ENCODE data around the gene CCN2.
"Not testable (repeated sequence)": the region's sequence is repeated elsewhere in the genome, so short reads cannot be mapped to it uniquely, and the experiment has no call there.

The CCN2 gene

GRCh38 chr6:131937703-131938631, 13.2 kb downstream of the CCN2 start:
- DNase-seq (ENCODE audit: low read depth) = no peak

DNA sequence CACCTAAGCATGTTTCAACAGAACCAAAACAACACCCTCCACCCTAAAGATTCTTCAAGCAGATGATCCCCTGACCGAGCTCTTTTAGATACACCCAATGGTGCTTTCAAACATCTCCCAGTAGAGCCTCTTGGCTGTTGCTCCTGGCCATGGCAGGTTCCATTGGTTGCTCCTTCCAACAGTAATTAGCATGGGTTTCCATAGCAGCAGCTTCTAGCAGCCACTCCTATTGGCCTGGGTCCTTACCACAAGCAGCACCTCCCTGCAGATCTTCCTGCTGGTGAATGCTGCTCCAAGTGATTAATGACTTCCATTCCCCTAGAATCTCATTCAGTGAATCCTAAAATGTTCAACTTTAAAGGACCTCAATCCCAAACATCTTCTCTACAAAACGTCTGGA, 13.9 kb downstream of the CCN2 start:
- no peak for DNase-seq (ENCODE audit: low read depth)

DNA sequence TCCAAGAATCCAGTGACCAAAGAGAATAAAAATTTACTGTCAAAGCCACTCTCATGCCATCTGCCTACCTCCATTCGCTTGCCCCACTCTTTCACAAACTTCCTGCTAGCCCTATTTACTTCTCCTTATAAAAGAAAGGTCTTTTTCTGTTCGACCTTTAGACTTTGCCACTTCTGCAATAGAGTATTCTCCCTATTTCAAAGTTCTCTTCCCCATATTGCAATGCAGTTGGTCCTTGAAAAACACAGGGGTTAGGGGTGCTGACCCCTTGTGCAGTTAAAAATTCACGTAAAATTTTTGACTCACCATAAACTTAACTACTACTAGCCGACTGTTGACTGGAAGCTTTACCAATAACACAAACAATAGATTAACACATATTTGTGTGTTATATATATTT, 15.0 kb downstream of the CCN2 start:
- no peak for DNase-seq (ENCODE audit: low read depth)

GRCh38 chr6:131931063-131931750, 20.0 kb downstream of the CCN2 start:
- no peak for DNase-seq (ENCODE audit: low read depth)

DNA sequence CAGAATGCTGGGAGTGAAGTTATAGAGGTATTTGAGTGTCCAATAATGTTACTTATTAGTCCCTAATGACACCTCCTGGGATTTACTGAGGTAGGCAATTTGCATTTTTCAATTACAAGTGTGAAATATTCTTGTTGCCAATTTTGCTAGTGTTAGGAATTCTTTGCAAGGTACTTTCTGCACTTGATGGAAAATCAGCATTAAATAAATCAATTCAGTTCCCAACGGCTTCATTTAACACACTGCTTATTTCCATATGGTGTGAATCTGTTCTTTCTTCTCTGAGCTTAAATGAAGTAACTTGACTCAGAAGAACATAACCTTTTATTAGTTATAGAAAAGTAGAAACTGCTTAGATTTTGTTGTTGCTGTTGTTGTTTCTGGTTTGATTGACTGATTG, 21.2 kb downstream of the CCN2 start:
- DNase-seq (ENCODE audit: low read depth) = no peak

DNA sequence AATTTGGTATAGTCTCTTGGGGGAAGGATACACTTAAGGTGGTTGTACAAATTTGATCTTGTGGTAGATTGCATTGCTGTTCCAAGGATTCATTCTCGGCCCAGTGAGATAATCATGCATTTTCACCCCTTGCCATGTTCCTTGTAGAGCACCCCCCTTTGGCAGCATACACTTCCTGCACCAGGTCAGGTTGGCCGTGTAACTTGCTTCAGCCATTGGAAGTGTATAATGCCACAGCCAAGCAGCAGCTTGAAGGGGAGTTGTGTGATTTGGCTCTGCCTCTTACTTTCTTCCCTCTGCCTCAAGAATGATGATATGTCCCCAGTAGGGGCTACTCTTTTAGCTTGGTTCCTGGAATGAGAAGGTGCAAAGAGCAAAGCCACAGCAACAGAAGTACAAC, 21.9 kb downstream of the CCN2 start:
- no peak for DNase-seq (ENCODE audit: low read depth)

DNA sequence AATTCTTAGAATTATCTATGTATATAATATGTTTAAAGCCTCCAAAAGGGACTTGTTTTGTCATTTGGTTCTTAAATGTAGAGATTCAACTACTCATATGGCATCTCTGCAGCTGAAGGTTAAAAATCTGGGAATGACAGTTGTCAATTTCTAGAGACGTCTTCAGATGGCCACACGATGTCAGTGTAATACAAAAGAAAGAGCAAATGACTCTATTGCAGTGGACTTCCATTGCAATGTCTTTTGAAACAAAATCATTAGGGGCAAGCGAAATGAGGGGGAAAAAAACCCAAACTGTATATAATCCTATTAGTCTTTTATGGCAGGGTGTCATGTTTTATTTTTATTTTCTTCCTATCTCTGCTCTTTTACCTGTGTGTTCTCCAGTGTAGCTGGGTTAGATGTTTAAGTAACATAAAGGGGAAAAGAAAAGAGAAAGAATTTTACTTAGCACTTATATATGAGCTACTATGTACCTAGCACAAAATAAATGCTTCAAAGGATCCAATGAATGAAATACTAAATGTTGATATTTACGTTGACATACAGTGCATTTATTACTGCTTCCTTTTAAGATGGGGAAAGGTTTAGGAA, 26.2 kb downstream of the CCN2 start:
- DNase-seq (ENCODE audit: low read depth) = no peak

GRCh38 chr6:131923356-131923755, 27.8 kb downstream of the CCN2 start:
- DNase-seq (ENCODE audit: low read depth) = no peak

DNA sequence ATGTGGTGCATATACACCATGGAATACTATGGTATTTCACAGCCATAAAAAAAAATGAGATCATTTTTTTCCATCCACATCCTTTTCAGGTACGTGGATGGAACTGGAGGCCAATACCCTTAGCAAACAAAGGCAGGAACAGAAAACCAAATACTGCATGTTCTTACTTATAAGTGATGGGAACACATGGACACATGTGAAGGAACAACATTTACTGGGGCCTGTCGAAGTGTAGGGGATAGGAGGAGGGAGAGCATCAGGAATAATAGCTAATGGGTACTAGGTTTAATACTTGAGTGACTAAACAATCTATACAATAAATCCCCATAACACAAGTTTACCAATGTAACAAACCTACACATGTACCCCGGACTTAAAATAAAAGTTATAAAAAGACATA, 30.5 kb downstream of the CCN2 start:
- DNase-seq (ENCODE audit: low read depth) = no peak

DNA sequence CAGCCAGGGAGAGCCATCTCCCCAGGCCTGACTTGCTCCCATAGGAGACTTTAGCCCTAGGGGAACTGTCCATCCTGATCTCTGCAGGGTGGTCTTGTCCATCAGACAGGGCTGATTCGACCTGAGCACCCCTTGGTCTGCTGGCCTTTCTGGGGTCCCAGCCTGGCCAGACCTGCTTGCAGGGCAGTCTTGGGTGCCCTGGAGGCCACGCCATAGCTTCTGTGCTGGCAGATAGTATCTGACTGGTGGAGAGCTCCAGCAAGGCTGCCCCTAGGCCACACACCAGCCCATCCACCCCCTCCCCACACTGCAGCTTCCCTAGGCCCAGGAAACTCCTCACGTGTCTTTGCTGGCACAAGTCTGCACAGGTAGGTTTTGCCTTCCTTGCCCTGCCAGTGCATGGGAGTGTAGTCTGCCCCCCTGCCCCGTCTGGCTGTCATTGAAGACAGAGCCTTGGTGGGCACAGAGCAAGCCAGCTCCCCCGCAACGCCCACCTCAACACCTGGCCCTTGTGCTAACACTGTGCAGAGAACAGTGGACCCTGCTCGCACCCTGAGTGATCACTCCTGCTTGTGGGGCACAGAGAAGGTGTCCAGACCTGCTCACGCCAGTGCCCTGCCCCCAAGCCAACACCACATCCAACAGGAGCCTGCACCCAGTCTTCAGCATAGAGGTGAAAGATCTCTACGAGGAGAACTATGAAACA, 32.4 kb downstream of the CCN2 start:
- DNase-seq (ENCODE audit: low read depth) = no peak

GRCh38 chr6:131917763-131918649, 33.2 kb downstream of the CCN2 start:
- no peak for DNase-seq (ENCODE audit: low read depth)

GRCh38 chr6:131917318-131917717, 33.9 kb downstream of the CCN2 start:
- DNase-seq (ENCODE audit: low read depth) = no peak

GRCh38 chr6:131916847-131917246, 34.3 kb downstream of the CCN2 start:
- DNase-seq (ENCODE audit: low read depth) = no peak

DNA sequence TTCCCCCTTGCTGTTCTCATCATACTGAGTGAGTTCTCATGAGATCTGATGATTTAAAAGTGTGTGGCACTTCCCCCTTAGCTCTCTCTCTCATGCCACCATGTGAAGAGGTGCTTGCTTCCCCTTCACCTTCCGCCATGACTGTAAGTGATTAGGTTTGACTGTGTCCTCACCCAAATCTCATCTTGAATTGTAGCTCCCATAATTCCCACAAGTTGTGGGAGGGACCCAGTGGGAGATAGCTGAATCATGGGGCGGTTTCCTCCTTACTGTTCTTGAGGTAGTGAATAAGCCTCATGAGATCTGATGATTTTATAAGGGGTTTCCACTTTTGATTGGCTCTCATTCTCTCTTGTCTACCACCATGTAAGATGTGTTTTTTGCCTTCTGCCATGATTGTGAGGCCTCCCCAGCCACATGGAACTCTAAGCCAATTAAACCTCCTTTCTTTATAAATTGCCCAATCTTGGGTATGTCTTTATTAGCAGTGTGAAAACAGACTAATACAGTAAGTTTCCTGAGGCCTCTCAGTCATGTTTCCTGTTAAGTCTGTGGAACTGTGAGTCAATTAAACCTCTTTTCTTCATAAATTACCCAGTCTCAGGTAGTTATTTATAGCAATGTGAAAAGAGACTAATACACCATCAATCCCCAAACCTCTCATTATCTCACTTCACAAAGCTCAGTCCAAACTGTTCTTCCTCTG, 34.9 kb downstream of the CCN2 start:
- DNase-seq (ENCODE audit: low read depth) = not testable (repeated sequence)

DNA sequence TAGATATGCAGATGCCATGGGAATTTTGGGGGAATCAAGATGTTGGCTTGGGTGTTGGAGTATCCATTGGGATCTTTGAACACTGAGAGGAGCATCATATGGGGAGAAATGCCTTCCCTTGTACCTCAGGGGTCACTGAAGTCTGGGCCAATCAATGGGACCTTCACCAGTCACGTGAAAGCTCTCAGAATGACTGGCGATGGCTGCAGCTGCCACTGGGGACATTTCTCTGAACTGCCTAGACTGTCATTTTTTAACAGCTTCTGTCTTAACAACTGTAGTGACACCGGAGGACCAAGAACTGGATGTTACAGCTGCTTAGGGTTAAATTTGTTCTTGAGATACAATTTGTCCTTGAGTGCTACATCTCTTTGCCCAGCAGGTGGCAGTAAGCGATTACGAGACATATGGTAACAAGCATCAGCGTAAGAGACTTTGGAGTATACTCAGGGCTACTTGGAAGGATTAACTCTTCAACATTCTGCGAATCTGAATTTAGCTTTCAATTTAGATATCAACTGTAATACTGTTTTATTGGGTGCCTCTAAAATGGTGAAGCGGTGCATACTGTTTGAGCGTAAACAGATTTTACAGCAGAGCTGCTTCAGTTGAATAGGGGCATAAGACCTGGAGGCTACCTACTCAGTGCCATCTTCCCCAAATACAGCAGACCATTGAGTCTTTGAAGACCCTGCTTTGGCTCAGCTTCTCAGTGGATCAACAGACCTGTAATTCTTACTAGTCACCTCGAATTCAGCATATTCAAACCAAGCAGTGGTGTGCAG, 36.0 kb downstream of the CCN2 start:
- DNase-seq (ENCODE audit: low read depth) = peak; percentile 5

DNA sequence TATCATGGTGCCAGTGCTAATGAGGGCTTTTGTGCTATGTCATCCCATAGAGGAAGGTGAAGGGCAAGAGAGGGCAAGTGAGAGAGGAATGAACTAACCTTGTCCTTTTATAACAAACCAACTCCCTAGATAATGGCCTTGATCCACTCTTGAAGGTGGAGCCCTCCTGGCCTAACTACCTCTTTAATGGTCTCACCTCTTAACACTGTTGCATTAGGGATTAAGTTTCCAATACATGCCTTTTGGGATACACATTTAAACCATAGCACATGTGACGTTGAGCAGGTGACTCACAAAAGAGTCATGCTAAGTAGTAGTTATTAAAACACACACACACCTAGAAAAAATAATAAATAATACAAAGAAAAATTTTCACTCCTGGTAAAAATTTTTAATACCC, 36.9 kb downstream of the CCN2 start:
- no peak for DNase-seq (ENCODE audit: low read depth)

DNA sequence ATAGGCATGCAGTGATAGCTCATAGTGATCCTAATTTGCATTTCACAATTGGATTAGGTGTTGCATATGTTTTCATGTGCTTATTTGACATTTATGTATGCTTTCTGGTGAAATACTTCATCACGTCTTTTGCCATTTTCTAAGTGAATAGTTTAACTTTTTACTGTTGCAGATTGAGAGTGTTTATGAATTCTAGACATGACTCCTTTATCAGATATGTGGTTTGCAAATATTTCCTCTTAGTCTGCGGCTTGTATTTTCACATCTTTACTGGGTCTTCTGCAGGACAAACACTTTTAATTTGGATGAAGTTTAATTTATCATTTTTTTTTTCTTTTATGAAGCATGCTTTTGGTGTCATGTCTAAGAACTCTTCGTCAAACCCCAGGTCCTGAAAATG, 39.2 kb downstream of the CCN2 start:
- no peak for DNase-seq (ENCODE audit: low read depth)

DNA sequence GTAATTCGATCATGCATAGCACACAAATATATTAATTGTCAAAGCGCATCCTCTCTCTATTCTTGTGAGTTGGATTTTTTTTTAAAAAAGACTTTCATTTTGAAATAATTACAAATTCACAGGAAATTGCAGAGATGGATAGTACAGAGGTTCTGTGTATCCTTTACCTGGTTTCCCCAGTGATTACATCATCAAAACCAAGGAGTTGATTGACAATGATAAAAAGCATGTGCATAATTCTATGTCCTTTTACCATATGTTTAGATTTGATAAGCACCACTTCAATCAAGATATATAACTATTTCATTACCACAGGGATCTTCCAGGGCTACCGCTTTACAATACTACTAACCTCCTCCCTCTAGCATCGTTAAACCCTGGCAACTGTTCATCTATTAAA, 40.2 kb downstream of the CCN2 start:
- no peak for DNase-seq (ENCODE audit: low read depth)

DNA sequence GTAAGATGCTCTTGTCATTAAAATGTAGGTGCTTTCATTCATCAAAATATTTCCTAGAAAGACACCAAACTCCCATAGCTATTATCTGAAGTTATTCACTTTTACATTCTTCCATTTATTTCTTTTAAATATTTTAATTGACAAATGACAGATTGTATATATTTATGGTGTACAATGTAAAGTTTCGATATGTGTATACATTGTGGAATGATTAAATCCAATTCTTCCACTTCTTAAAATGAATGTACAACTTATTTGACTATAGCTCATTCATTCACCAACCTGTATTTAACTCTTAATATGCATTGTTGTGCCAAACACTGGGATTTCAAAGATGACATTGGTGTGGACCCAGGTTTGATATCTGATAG, 41.0 kb downstream of the CCN2 start:
- no peak for DNase-seq (ENCODE audit: low read depth)

Data from stimulated activated CD8-positive, alpha-beta memory T cell treated with anti-CD3 and anti-CD28 coated beads, Interleukin-15, amount 100 ng/mL, for 1 hour (primary cell).